ENCODE measurements around the gene CACNG1.

DNA sequence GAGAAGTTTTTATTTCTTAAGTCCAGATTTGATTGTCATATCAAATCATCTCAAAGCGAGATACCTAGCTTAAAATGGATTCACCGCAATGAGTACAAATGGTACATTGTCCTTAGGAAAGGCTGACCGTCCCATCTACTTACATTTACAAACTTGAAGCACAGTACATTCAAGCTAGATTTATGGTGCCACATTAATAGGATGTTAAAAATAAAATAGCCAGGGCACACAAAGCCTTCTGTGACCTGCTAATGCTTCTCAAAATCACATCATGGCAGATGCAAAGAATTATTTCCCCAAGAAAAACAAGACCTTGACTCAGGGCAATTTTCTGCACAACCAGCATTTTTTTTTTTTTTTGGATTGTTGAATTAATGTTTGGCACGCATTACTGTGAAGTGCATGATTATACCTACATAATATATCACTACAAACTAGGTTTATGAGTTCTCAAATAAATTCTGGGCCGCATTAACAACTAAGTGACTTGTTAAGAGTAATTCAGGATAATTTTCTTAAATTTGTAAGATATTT, 25.3 kb downstream of the CACNG1 start:
- TF ChIP-seq, protein P1, sequence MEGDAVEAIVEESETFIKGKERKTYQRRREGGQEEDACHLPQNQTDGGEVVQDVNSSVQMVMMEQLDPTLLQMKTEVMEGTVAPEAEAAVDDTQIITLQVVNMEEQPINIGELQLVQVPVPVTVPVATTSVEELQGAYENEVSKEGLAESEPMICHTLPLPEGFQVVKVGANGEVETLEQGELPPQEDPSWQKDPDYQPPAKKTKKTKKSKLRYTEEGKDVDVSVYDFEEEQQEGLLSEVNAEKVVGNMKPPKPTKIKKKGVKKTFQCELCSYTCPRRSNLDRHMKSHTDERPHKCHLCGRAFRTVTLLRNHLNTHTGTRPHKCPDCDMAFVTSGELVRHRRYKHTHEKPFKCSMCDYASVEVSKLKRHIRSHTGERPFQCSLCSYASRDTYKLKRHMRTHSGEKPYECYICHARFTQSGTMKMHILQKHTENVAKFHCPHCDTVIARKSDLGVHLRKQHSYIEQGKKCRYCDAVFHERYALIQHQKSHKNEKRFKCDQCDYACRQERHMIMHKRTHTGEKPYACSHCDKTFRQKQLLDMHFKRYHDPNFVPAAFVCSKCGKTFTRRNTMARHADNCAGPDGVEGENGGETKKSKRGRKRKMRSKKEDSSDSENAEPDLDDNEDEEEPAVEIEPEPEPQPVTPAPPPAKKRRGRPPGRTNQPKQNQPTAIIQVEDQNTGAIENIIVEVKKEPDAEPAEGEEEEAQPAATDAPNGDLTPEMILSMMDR (IDR thresholded peaks at IDR 0.05), result no peak
- no peak for TF ChIP-seq POLR2A (IDR thresholded peaks at IDR 0.05)

Measured in heart left ventricle (tissue), 13 donors.